Calu3 (cell line): ENCODE measurements around the gene CACNA1D. TPM values are rescaled to one million over a fixed set of nuclear protein-coding genes. Genes with fewer than 3 reads are reported as not detected.

Experiments
- BruUV-seq: library from RNA; stranded (reverse); fragments of 400-500 nt; replicated peaks from 2 replicates; lab custom pipeline; 2021; lab: Mats Ljungman, UMichigan
- CTCF ChIA-PET: fragments of 300-600 bp; sonication (Branson Sonifier 250); formaldehyde crosslinking; loops from one replicate; lab custom pipeline; 2022; ENCODE audit warnings: antibody characterized with exemption; lab: Charles Lee
- DNase-seq: peaks from one replicate; pipeline ENCODE4 v3.0.0; 2022
- H3K27ac Mint-ChIP-seq: one replicate; pipeline ENCODE4 v1.8.0; 2022; ENCODE audit warnings: mixed read lengths; ENCODE audit not compliant: unreplicated experiment
- H3K27me3 Mint-ChIP-seq: one replicate; pipeline ENCODE4 v1.8.0; 2022; ENCODE audit warnings: mixed read lengths; ENCODE audit not compliant: unreplicated experiment
- H3K36me3 Mint-ChIP-seq: one replicate; pipeline ENCODE4 v1.8.0; 2022; ENCODE audit warnings: mild to moderate bottlenecking, moderate library complexity, mixed read lengths; ENCODE audit not compliant: insufficient read depth, unreplicated experiment
- H3K4me1 Mint-ChIP-seq: one replicate; pipeline ENCODE4 v1.8.0; 2022; ENCODE audit warnings: mild to moderate bottlenecking, low read depth, mixed read lengths; ENCODE audit not compliant: unreplicated experiment
- H3K4me3 Mint-ChIP-seq: one replicate; pipeline ENCODE4 v1.8.0; 2022; ENCODE audit warnings: mild to moderate bottlenecking, low read depth, moderate library complexity, mixed read lengths; ENCODE audit not compliant: unreplicated experiment
- H3K9me3 Mint-ChIP-seq: one replicate; pipeline ENCODE4 v1.8.0; 2022; ENCODE audit warnings: low read depth, mixed read lengths; ENCODE audit not compliant: unreplicated experiment
- intact Hi-C: fragments of 100-400 bp; cut with micrococcal nuclease; formaldehyde crosslinking; loops from one replicate; pipeline ENCODE4 v1.10.0; 2022; ENCODE audit not compliant: unreplicated experiment
- total RNA-seq: library from RNA; stranded (reverse); gene quantifications from 2 replicates; pipeline ENCODE4 v1.2.3, GENCODE V29; 2022
- TF ChIP-seq, protein P1 (sequence below): fragments of 200-600 bp; IDR thresholded peaks from one replicate; pipeline ENCODE4 v1.8.0; 2022; ENCODE audit warnings: antibody characterized with exemption; ENCODE audit not compliant: unreplicated experiment

CACNA1D gene
- total RNA-seq, 1 experiment from 2014 or later, result 48.3 TPM

- Mint-ChIP-seq H3K4me1 (peaks cover 6% of the 10 kb centered on the region), H3K27me3 (no peaks in the 10 kb centered on the region), H3K9me3 (no peaks in the 10 kb centered on the region), H3K36me3 (peaks cover 5% of the 10 kb centered on the region), H3K4me3 (no peak overlapping the region), H3K27ac (no peak overlapping the region)
- peak; percentile 22 for DNase-seq
- CTCF ChIA-PET, result interaction anchor here (0.6 to 0.9 kb wide), 2 partner anchors 139 to 213 kb away, joined by 3 to 8 read pairs; no protein-coding TSS in a partner anchor
- no TSS peak for BruUV-seq
- intact Hi-C loops, result loop anchor here (2.0 kb wide), 1 partner anchor 139 kb away; no protein-coding TSS in a partner anchor
- TF ChIP-seq, protein P1, sequence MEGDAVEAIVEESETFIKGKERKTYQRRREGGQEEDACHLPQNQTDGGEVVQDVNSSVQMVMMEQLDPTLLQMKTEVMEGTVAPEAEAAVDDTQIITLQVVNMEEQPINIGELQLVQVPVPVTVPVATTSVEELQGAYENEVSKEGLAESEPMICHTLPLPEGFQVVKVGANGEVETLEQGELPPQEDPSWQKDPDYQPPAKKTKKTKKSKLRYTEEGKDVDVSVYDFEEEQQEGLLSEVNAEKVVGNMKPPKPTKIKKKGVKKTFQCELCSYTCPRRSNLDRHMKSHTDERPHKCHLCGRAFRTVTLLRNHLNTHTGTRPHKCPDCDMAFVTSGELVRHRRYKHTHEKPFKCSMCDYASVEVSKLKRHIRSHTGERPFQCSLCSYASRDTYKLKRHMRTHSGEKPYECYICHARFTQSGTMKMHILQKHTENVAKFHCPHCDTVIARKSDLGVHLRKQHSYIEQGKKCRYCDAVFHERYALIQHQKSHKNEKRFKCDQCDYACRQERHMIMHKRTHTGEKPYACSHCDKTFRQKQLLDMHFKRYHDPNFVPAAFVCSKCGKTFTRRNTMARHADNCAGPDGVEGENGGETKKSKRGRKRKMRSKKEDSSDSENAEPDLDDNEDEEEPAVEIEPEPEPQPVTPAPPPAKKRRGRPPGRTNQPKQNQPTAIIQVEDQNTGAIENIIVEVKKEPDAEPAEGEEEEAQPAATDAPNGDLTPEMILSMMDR, result peak; percentile 41
Measured at GRCh38 chr3:53513556-53514190, 19.3 kb downstream of the CACNA1D start.

- H3K4me1 Mint-ChIP-seq, result no peaks in the 10 kb centered on the region
- BruUV-seq, result no TSS peak
- no peak for DNase-seq
- no peaks in the 10 kb centered on the region for H3K9me3 Mint-ChIP-seq
- CTCF ChIA-PET, result no interaction called here
- TF ChIP-seq, protein P1, result no peak
- H3K27me3 Mint-ChIP-seq, result no peaks in the 10 kb centered on the region
- intact Hi-C loops, result no loop called here
- H3K4me3 Mint-ChIP-seq, result no peak overlapping the region
- no peak overlapping the region for H3K27ac Mint-ChIP-seq
- H3K36me3 Mint-ChIP-seq, result peaks cover 5% of the 10 kb centered on the region
Measured at GRCh38 chr3:53516339-53516738, 21.9 kb downstream of the CACNA1D start.

DNA sequence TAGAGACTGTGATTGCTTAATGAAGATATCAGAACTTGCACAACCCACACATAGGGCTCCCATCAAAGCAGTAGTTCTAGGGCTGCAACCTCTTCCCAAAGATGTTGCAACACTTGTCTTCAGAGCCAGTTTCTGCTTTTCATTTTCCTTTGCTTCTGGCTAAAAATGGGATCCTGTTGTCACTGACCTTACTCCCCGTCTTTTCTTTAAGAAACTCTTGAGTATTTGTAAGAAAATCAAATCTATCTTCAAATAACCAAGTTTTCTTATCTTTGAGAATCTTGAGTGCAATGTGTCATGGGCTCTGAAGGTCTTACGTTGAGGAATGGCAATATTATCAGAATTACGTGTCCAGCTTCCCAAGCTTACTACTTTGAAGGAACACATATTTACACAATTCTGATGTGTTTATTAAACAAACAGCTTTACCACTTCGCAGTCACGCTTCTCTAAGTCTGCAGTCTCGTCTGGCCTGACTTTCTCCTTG is 24.1 kb downstream of the CACNA1D start:
- no peak for DNase-seq
- no peaks in the 10 kb centered on the region for H3K4me1 Mint-ChIP-seq
- no peaks in the 10 kb centered on the region for H3K9me3 Mint-ChIP-seq
- H3K4me3 Mint-ChIP-seq, result no peak overlapping the region
- no peaks in the 10 kb centered on the region for H3K36me3 Mint-ChIP-seq
- TF ChIP-seq, protein P1, result no peak
- intact Hi-C loops, result no loop called here
- CTCF ChIA-PET, result no interaction called here
- no peaks in the 10 kb centered on the region for H3K27me3 Mint-ChIP-seq
- BruUV-seq, result no TSS peak
- no peak overlapping the region for H3K27ac Mint-ChIP-seq

- H3K4me3 Mint-ChIP-seq, result no peak overlapping the region
- intact Hi-C loops, result no loop called here
- CTCF ChIA-PET, result no interaction called here
- H3K27ac Mint-ChIP-seq, result no peak overlapping the region
- TF ChIP-seq, protein P1, result no peak
- no peaks in the 10 kb centered on the region for H3K36me3 Mint-ChIP-seq
- no peaks in the 10 kb centered on the region for H3K4me1 Mint-ChIP-seq
- no peaks in the 10 kb centered on the region for H3K9me3 Mint-ChIP-seq
- no peak for DNase-seq
- no TSS peak for BruUV-seq
- H3K27me3 Mint-ChIP-seq, result no peaks in the 10 kb centered on the region
Measured at GRCh38 chr3:53519065-53519709, 24.8 kb downstream of the CACNA1D start.
